Posterior vena cava (tissue), 2 donors: ENCODE measurements around the gene LGALS9. TPM values are rescaled to one million over a fixed set of nuclear protein-coding genes. Genes with fewer than 3 reads are reported as not detected.
"Not testable (repeated sequence)": the region's sequence is repeated elsewhere in the genome, so short reads cannot be mapped to it uniquely, and the experiment has no call there.

Experiments used
- DNase-seq: peaks from one replicate; pipeline ENCODE4 v3.0.0-alpha.2; 2020; ENCODE audit warnings: low spot score
- intact Hi-C, 2 donors: fragments of 100-400 bp; cut with DNase I; formaldehyde crosslinking; loops; one replicate each; pipeline versions ENCODE4 v1.14.1 to v1.14.2; 2022 to 2023
- total RNA-seq, 2 donors: library from RNA; stranded (reverse); fragmentation: NEBNext Ultra II Directional; extraction: Animal tissue kit (Norgen Biotek cat#: 25700); gene quantifications; one replicate each; pipeline ENCODE4 v1.2.1, GENCODE V29; 2021
- donor health status: DM: yes; HTN: yes; CAD: no.
- donor health status: DM: yes; HTN: yes; CAD: no.

LGALS9 gene
- total RNA-seq, 2 donors from 2014 or later: 53.9 to 56.9 TPM

DNA sequence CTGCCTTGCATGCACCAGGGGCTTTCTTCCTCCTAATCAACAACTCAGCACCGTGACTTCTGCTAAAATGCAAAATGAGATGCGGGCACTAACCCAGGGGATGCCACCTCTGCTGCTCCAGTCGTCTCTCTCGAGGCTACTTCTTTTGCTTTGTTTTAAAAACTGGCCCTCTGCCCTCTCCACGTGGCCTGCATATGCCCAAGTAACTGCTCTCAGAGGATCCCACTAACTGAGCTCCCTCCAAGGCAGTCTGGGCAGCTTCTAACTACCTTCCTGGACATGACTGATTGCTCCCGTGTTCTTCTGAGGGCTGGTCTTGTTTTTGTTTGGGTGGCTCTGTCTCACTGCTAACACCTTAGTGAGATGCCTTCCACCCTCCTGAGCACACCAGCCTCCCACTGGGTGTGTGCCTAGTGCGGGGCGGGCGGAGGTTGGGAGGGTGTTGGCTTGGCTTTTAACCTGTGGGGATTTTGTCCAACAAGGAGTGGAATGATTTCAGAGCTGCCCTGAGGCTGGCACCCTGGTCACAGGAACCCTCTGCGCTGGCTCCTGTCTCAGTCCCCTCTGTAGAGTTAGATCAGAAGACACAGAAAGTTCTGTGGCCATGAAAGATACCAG is 8.9 kb upstream of the LGALS9 start:
- intact Hi-C loops: no loop called here

DNA sequence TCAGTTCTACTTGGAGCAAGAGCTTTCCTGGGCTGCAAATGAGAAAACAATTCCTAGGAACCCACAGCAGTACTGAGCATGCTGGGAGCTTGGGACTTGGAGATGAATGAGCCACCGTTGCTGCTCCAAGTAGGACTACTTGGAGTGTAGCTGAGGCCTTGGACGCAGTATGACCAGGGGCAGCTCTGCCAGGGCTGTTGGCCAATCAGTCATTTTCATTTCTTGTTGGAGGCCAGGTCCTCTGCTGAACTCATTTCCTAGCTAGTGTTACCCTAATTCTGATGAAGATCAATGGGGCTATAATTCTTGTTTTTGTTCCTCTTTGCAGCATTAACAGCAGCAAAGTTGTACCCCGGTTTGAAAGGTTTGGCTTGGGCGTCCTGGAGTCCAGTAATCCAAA is 8.0 kb upstream of the LGALS9 start:
- intact Hi-C loops: no loop called here
- DNase-seq: no peak

More for the DNA sequence above, 8.9 kb upstream of the LGALS9 start:
- DNase-seq: no peak

DNA sequence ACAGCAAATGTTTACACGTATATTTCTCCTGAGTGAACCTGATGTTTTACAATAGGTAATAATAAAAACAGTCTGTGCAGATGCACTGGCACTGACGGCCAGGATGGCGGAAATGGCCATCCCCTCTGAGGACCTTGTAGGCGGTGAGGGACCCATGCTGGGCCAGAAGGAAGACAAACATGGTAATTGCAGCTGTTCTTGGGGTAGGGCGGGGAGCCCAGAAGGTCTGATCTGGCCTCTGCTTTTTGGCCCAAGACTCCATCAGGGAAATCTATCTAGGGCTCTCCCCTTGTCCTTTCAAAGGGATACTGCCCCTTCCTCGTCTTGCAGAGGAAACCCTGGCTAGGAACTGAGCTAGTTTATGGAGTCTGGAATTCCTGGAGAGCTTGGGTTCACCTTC is 7.4 kb upstream of the LGALS9 start:
- intact Hi-C loops: no loop called here
- no peak for DNase-seq

DNA sequence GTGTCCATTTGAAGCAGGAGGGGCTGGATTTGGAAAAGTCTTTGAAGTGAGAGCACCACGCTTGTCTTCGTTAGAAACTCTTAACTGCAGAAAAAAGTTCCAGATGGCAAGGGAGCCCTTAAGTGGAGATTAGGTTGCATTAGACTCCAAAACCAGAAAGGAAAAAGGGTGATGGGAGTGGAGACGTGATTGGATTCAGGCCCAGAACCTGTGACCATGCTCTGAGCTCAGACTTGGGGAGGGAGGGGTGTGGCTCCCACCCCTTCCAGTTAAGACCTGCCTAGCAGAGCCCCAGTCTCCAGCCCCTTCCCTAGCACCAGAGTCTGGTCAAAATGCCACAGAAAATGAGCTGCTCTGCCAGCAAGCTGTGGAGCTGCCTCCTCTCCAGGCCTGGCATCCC is 6.4 kb upstream of the LGALS9 start:
- DNase-seq: no peak
- intact Hi-C loops: no loop called here

DNA sequence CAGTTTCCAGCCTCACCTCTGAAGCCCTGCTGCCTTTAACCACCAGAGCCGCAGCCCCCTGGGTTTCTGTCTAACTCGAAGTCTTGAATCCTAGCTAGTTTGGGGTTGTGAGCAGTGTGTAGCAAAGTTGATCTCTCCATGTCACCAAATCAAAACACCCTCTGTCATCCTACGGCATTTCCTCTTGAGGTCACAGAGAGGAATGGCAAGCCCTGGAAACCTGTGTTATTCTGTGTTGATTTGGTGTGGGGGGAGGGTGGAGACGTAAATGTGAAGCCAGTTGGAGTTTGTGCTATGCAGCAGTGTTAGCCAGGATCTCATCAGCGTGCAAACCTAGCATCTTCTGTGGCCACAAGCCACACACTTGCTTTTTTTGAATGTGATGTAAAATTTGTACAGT is 5.1 kb upstream of the LGALS9 start:
- intact Hi-C loops: loop anchor here in 1 of 2 donors (5.0 kb wide), 1 partner anchor 941 kb away; no protein-coding TSS in a partner anchor
- peak; percentile 42 for DNase-seq

DNA sequence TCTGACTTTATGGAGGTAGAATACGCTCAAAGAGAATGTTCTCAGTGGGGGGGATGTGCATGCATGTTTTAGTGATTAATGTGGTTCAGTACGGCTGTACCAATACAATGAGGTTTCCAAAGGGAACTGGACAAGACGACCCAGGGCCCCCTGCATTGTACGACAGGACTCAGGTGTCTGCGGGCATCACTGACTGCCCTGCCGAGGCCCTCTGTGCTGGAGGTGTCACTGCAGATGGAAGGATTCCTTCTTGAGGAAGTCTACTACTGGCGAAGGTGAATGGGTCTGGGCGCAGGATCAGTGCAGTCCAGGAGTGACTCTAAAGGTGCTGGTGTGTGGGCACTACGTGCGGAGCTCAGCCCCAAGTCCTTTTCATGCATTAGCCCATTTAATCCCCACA is 3.5 kb upstream of the LGALS9 start:
- intact Hi-C loops: loop anchor here in 1 of 2 donors (5.0 kb wide), 1 partner anchor 940 kb away; no protein-coding TSS in a partner anchor
- no peak for DNase-seq

DNA sequence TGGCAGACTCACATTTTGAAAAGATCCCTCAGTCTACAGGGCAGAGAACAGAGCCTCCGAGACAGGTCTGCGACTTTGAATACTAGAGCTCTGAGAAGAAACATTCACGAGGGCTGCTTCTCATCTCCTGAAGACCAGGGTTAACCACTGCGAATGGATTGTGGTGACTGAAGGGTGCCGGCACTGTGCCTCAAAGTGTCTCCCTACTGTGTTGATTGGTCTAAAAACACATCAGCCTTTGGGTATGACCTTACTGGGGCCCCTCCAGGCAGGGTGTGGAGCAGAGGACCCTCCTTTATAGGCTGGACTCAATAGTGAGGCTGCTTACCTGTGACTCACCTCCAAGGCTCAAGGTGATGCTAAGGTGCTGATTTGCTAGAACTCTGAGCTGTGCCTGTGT is 2.6 kb upstream of the LGALS9 start:
- intact Hi-C loops: loop anchor here in 1 of 2 donors (5.0 kb wide), 1 partner anchor 939 kb away; no protein-coding TSS in a partner anchor
- no peak for DNase-seq

DNA sequence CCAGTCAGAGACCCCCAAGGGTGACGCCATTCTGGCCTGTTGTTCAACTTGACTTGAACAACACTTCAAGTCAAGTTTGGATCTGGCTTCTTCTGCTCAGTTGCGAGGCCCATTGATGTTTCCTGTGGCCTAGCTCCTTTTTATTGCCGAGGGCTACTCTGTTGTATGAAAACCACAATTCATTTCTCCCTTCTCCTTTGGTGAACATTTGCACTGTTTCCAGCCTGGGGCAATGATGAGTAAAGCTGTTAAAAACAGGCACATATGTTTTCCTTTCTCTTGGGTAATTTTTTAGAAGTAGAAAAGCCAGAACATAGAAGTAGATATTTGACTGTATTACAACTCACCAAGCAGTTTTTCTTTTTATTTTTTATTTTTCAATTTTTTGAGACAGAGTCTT is 1.7 kb upstream of the LGALS9 start:
- not testable (repeated sequence) for DNase-seq
- intact Hi-C loops: loop anchor here in 1 of 2 donors (5.0 kb wide), 1 partner anchor 938 kb away; no protein-coding TSS in a partner anchor

DNA sequence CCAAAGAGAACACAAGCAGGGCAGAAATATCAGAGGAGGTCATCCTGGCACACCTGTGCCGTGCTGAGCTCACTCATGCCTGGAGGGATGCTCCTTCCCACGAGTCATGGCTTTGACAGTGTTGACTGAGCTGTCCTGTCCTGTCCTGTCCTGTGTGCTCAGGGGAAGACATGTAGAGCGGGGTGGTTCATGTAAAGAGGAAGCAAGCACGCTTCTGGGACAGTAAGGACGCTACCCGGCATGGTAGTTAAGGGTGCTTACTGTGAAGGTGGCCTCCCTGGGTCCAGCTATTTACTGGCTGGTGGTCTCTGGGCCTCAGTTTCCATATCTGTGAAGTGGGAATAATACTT is 398 bp downstream of the LGALS9 start:
- intact Hi-C loops: no loop called here
- no peak for DNase-seq

DNA sequence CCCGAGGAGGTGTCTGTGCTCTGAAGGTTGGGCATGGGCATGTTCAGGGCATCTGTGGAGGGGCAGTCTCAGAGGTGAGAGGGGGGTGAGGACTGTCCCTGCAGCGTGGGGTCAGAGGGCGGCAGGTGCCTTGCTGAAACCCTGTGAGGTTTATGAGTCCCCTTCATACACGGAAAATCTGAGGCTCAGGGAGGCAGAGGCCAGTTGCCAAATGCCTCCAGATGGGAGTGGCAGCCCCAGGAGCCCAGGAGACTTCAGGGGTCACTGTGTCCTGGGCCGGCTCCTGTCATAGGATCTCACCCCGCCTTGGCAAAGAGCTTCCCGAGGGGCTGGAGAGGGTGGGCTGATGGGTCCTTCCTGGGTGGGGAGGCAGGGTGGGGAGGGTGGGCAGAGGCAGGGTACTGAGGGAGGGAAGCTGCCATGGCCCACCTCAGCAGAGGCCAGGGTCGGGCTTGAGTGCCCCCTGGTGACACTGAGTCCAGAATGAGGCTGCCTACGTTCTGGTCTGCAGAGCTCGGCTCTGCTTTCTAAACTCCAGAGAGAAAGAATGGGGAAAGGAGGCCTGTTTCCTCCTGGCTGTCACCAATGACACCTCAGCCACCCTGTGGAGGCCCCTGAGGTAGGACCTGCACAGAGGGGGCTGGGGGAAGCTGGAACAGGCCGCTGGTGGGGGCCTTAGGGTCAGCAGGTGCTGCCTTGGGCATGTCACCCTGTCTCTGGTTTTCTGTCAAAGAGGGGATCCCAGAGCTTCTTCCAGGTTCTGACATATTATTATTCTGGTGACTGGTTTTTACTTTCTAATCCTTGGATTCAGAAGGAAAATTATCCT is 1.1 kb downstream of the LGALS9 start:
- intact Hi-C loops: no loop called here
- DNase-seq: peak; percentile 63

DNA sequence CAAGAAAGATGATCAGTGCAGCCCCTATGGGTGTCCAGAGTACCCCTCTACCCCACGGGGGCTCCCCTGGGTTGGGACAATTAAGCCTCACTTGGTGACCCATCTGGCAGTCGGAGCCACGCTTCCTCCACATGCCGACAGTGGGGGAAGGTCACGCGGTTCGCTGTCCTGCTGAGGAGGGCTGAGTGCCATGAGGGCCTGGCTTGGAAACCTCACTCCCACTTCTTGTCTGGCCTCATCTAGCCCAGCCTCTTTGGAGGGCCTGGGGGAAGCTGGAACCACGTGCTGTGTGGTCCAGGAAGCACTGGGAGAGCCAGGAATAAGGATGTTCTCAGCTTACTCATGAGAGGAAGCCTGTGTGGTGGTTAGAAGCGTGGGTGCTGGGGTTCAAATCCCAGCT is 1.8 kb downstream of the LGALS9 start:
- peak; percentile 95 for DNase-seq
- intact Hi-C loops: not testable (repeated sequence)

DNA sequence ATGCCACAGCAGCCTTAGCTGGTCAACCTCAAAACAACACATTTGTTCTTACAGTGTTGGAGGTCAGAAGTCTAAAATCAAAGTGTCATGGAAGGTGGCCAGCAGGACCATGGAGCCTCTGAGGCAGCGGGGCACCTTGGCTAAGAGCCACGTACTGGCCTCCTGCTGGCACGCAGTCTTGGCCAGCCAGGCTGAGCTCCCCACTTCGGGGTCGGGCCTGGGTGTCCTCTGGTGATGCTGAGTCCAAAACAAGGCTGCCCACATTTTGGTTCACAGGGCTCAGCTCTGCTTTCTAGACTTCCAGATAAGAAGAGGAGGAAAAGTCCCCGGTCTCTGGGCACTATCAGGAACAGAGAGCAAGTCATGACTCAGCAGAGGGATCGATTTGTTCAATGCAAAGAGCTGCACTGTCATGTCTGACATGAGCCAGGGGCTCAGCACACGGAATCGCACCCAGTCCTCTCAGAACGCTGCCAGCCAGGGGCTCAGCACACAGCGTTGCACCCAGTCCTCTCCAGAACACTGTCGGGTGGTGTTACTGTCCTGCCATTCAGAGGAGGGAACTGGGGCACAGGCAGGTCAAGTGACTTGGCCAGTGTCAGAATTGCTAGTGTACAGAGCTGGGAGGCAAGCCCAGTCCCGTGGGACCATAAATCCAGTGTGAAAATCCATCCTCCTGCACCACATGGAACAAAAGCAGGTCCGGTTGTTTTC is 2.5 kb downstream of the LGALS9 start:
- DNase-seq: no peak
- intact Hi-C loops: no loop called here

DNA sequence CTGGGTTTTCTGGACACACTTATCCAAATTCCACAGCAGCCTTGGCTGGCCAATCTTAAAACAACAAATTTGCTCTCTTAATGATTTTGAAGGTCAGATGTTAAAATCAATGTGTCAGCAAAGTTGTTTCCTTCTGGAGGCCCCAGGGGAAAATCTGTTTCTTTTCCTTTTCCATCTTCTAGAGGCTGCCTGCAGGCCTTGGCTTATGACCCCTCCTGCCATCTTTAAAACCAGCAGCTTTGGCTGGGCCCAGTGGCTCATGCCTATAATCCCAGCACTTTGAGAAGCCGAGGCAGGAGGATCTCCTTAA is 3.0 kb downstream of the LGALS9 start:
- DNase-seq: no peak
- intact Hi-C loops: no loop called here

DNA sequence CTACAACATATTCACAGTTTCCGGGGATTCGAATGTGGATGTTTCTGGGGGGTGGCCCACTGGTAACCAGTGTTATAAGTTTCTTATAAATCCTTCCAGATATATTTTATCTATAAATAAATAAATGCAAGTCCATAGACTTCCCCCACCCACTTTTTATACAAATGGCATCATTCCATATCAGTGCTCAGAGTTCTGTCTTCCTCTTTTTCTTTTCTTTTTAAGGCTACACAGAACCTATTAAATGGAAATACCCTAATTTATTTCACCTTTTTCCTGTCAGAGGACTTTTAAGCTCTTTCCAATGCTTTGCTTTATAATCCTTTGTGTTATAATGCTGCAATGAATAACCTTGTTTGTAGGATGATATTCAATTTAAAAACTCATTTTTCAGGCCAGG is 3.8 kb downstream of the LGALS9 start:
- no peak for DNase-seq
- intact Hi-C loops: no loop called here

DNA sequence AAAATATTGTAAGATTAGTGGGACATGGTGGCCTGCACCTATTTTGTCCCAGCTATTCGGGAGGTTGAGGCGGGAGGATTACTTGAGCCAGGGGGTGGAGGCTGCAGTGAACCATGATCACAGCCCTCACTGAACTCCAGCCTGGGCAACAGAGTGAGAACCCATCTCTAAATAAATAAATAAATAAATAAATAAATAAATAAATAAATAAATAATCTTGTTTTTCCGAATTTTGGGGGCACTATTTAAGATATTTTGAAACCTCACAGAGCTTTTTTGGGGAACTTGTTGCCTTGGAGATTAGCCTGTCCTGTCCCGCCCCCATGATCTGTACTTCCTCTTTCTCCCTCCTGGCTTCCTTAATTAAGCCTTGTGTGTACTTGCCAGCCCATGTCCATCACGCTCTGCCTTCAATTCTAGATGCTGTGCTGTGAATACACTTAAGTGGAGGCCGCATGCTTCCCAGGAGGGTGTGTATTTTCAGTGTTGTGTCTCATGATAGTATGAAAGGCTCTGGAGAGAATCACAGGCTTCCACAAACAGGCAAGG is 4.4 kb downstream of the LGALS9 start:
- intact Hi-C loops: no loop called here
- DNase-seq: no peak

DNA sequence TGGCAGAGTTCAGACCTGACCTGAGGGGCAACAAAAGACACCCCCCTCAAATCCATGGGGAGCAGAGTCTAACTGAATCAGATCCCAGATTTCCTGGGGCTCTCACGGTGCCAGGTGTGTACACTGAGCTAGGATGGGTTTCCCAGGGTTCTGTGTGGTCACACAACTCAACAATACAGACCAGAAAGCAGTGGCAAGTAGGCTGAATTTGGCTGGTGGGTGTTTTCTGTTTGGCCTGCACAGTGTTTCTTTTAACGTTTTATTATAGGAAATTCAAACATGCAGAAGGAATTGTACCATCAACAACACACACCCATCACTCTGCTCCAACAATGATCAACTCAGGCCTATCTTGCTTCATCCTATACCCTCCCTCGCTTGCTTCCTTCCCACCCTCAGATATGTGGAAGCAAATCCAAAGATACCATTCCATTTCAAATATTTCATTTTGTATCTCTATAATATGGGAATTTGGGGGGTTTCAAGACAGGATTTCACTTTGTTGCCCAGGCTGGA is 5.1 kb downstream of the LGALS9 start:
- DNase-seq, intact Hi-C loops: not testable (repeated sequence)

DNA sequence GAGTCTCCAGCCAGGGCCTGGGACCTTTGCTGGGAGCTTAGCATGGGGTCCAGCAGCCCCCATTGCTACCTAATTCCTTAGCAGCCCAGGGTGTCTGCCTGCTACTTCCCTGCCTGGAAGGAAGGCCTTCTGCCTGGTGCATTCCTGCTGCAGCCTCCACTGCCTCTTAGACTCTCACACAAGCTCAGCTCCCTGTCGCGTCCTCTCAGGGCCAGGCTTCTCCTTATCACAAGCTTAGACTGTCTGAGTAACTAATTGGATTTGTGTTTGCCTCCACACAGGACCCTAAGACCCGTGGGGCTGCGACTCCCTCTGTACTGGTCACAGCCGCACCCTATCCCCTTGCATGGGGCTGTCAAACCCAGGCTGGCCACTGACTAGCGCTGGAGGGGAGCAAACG is 6.8 kb downstream of the LGALS9 start:
- intact Hi-C loops: not testable (repeated sequence)
- peak; percentile 51 for DNase-seq

DNA sequence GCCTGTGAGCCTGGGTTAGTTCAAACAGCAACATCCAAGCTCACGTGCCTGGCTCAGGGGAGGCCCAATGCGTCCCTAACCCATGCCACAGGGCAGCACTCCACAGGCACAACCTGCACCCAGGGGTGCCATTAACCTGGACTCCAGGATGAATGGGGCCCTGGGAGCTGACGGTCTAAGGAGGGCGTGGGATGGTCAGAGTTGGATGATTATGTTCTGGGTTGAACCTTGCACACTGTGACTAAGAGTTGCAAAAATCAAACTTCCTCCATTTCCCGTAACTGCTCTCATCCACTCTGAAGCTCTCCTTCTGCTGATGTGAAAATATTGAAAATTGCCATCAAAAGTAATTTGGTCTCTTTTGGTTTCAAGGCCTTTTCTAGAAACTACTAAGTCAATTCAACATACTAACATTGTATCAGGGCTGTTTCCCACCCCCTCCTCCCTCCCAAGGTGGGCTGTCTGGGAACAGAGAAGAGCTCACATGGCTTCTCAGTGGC is 7.5 kb downstream of the LGALS9 start:
- intact Hi-C loops, DNase-seq: not testable (repeated sequence)

DNA sequence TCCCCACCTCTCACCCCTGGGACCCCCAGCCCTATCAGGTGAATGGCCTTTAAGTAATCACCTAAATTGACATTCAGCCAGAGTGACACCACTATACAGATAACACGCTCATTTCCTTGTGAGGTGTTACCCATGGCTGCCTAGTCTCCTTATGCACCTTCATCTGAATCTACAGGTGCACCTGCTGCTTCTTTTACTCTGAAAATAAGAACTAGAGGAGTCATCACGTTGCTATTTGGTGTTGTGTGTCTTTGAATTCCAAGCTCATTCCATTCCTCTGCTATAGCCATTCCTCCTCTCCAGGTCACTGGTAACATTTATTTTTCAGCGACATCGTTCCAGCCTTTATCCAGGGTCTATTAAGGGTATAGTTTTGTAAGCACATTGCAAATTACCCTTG is 9.8 kb downstream of the LGALS9 start:
- no peak for DNase-seq
- intact Hi-C loops: no loop called here

DNA sequence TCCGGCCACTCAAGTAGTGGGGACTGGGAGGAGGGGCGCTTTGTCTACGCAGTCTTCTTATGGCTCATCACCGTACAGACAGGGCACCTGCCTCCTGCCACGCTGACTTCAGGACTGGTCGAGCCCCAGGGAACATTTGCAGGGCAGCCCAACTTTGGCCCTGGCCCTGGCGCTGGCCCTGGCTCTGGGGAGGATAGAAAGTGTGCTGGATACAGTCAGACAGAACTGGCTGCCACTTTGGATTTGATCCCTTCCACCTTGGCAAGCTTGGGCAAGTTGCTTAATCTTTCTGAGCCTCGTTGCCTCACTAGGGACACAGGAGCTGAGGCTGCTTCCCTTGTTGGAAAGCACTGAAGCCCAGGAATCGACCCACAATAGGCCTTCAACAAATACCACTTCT is 13.6 kb downstream of the LGALS9 start:
- no peak for DNase-seq
- intact Hi-C loops: no loop called here
